HepG2 (cell line): ENCODE measurements around the gene CDC34. TPM values are rescaled to one million over a fixed set of nuclear protein-coding genes. Genes with fewer than 3 reads are reported as not detected.

Source experiments
- CBX5 ChIP-seq: sonication (generic); formaldehyde crosslinking; IDR thresholded peaks from 2 replicates; pipeline ENCODE4 v1.4.0; 2020; ENCODE audit warnings: missing genetic modification reagents, borderline replicate concordance
- DR1 ChIP-seq: sonication (generic); formaldehyde crosslinking; IDR thresholded peaks from 2 replicates; pipeline ENCODE4 v1.8.0; 2021; ENCODE audit warnings: mild to moderate bottlenecking, missing genetic modification reagents, inconsistent platforms
- ISX ChIP-seq: sonication (generic); formaldehyde crosslinking; conservative IDR thresholded peaks from 2 replicates; pipeline ENCODE4 v1.5.0; 2020; ENCODE audit warnings: missing genetic modification reagents
- MTA1 ChIP-seq: sonication (generic); formaldehyde crosslinking; IDR thresholded peaks from 2 replicates; pipeline ENCODE4 v1.4.0; 2020; ENCODE audit warnings: missing genetic modification reagents, mild to moderate bottlenecking, borderline replicate concordance
- MZF1 ChIP-seq: sonication (generic); formaldehyde crosslinking; IDR thresholded peaks from 2 replicates; pipeline ENCODE4 v1.8.1; 2023; ENCODE audit warnings: mild to moderate bottlenecking, missing genetic modification reagents, borderline replicate concordance
- NCOA5 ChIP-seq: sonication (generic); formaldehyde crosslinking; IDR thresholded peaks from 2 replicates; pipeline ENCODE4 v1.4.0; 2020; ENCODE audit warnings: missing genetic modification reagents
- PITX1 ChIP-seq: sonication (generic); formaldehyde crosslinking; IDR thresholded peaks from 2 replicates; pipeline ENCODE4 v1.5.1; 2020; ENCODE audit warnings: mild to moderate bottlenecking, missing genetic modification reagents
- SMAD3 ChIP-seq: sonication (generic); formaldehyde crosslinking; IDR thresholded peaks from 2 replicates; pipeline ENCODE4 v1.4.0; 2020; ENCODE audit warnings: missing genetic modification reagents
- SP140L ChIP-seq: sonication (generic); formaldehyde crosslinking; IDR thresholded peaks from 2 replicates; pipeline ENCODE4 v1.4.0; 2020; ENCODE audit warnings: missing genetic modification reagents, borderline replicate concordance
- SRSF4 ChIP-seq: fragments of 200-400 bp; formaldehyde crosslinking; IDR thresholded peaks from one replicate; pipeline ENCODE4 v1.6.1; 2018; ENCODE audit warnings: mild to moderate bottlenecking, low read depth, low read length, moderate library complexity; ENCODE audit not compliant: poor library complexity, severe bottlenecking
- TEAD2 ChIP-seq: sonication (generic); formaldehyde crosslinking; IDR thresholded peaks from 2 replicates; pipeline ENCODE4 v1.9.0; 2021; ENCODE audit warnings: missing genetic modification reagents
- WIZ ChIP-seq: sonication (generic); formaldehyde crosslinking; IDR thresholded peaks from 2 replicates; pipeline ENCODE4 v1.5.1; 2020; ENCODE audit warnings: mild to moderate bottlenecking, missing genetic modification reagents
- ZNF335 ChIP-seq: sonication (generic); formaldehyde crosslinking; IDR thresholded peaks from 2 replicates; pipeline ENCODE4 v1.4.0; 2020; ENCODE audit warnings: missing genetic modification reagents
- ZNF615 ChIP-seq: sonication (generic); formaldehyde crosslinking; IDR thresholded peaks from 2 replicates; pipeline ENCODE4 v1.5.0; 2020; ENCODE audit warnings: mild to moderate bottlenecking, missing genetic modification reagents, borderline replicate concordance
- ZNF761 ChIP-seq: sonication (generic); formaldehyde crosslinking; conservative IDR thresholded peaks from 2 replicates; pipeline ENCODE4 v1.4.0; 2020; ENCODE audit warnings: mild to moderate bottlenecking, missing genetic modification reagents
- ZNF768 ChIP-seq: sonication (generic); formaldehyde crosslinking; IDR thresholded peaks from 2 replicates; pipeline ENCODE4 v1.4.0; 2020; ENCODE audit warnings: missing genetic modification reagents
- ZNF879 ChIP-seq: sonication (generic); formaldehyde crosslinking; IDR thresholded peaks from 2 replicates; pipeline ENCODE4 v1.8.1; 2023; ENCODE audit warnings: missing genetic modification reagents
- ZNF891 ChIP-seq: sonication (generic); formaldehyde crosslinking; IDR thresholded peaks from 2 replicates; pipeline ENCODE4 v1.5.0; 2020; ENCODE audit warnings: mild to moderate bottlenecking, missing genetic modification reagents
- polyA plus RNA-seq, 8 experiments: library from polyadenylated mRNA; depleted of rRNA in 3 of 8; stranded (reverse) in 7 of 8; unstranded in 1 of 8; fragments of >200 nt; fragmentation: Illumina TruSeq in 4 of 8; extraction: Trizol in 4 of 8; gene quantifications; 2 replicates each; pipeline versions ENCODE4 v1.2.1 to v1.2.3, GENCODE V29; 2011 to 2016; ENCODE audit warnings: low read depth in 4 of 8, missing spikeins in 1 of 8, mixed read lengths in 1 of 8; ENCODE audit not compliant: insufficient read depth in 1 of 8
- total RNA-seq, 5 experiments: library from RNA; depleted of rRNA; stranded (reverse); fragments of >200 nt; fragmentation: Illumina TruSeq; extraction: Trizol; gene quantifications; 2 replicates each; pipeline ENCODE4 v1.2.3, GENCODE V29; 2016; ENCODE audit warnings: low read depth in 1 of 5
- TF ChIP-seq, protein P1 (sequence below): sonication (generic); formaldehyde crosslinking; IDR thresholded peaks from 2 replicates; pipeline ENCODE4 v1.8.0; 2022; ENCODE audit warnings: mild to moderate bottlenecking, missing genetic modification reagents, moderate library complexity
- TF ChIP-seq, protein P2 (sequence below): sonication (generic); formaldehyde crosslinking; IDR thresholded peaks from 2 replicates; pipeline ENCODE4 v1.4.0; 2020; ENCODE audit warnings: missing genetic modification reagents, mild to moderate bottlenecking, borderline replicate concordance

Gene CDC34
- total and polyA plus RNA-seq, 2 of the 13 experiments (the other 11 are each of a cell fraction or from before 2014, with no cell fraction given), result 138 to 150 TPM

DNA sequence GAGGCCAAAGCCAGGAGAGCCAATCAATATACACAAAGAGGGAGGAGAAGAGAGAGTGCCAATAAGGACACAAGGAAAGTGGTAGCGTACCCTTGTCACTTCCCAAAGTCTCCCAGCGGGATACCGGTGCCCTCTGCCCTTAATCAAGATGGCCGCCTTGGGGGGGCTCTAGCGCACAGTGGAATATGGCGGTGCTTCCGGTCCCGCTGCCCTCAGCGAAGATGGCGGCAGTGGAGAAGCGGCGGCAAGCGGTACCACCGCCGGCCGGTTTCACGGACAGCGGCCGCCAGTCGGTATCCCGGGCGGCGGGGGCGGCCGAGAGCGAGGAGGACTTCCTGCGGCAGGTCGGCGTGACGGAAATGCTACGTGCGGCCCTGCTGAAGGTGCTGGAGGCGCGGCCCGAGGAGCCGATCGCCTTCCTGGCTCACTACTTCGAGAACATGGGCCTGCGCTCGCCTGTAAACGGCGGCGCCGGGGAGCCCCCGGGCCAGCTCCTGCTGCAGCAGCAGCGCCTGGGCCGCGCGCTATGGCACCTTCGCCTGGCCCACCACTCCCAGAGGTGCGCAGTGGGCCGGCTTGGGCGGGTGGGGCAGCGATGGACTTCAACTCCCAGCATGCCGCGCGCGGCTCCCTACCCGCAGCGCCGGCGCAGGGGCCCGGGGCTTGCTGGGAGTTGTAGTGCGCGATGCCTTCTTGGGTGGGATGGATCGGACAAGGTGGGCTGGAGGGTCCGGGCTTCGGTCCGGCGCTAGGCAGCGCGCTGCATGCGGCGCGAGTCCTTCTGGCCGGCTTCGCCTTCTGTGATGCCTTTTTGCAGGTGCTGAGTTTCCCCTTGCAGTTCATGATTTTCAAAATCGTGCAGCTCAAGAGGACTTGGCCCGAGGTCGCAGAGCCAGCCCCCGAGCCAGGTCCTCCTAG, 24.0 kb upstream of the CDC34 start, which contains the start of gene TPGS1 (continued):
- TF ChIP-seq SRSF4, result no peak
- no peak for TF ChIP-seq ZNF879 (CRISPR knock-in tag)
- TF ChIP-seq, protein P1, sequence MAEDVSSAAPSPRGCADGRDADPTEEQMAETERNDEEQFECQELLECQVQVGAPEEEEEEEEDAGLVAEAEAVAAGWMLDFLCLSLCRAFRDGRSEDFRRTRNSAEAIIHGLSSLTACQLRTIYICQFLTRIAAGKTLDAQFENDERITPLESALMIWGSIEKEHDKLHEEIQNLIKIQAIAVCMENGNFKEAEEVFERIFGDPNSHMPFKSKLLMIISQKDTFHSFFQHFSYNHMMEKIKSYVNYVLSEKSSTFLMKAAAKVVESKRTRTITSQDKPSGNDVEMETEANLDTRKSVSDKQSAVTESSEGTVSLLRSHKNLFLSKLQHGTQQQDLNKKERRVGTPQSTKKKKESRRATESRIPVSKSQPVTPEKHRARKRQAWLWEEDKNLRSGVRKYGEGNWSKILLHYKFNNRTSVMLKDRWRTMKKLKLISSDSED, result no peak
- TF ChIP-seq WIZ (CRISPR knock-in tag), result no peak
- TF ChIP-seq DR1 (CRISPR knock-in tag), result peak; percentile 56
- TF ChIP-seq ISX (CRISPR knock-in tag), result no peak
- TF ChIP-seq TEAD2 (CRISPR knock-in tag), result no peak
- TF ChIP-seq PITX1 (CRISPR knock-in tag), result 0 out of 2 replicates have a peak, but pooled peaks have one; percentile 33
- no peak for TF ChIP-seq ZNF761
- peak; percentile 54; the same call in 1 of the 2 replicates for TF ChIP-seq ZNF768
- no peak for TF ChIP-seq MZF1 (CRISPR knock-in tag)
- TF ChIP-seq ZNF335, result no peak
- peak; percentile 85; the same call in 1 of the 2 replicates for TF ChIP-seq ZNF615
- no peak for TF ChIP-seq CBX5 (CRISPR knock-in tag)
- TF ChIP-seq SMAD3 (CRISPR knock-in tag), result no peak; the same call in 1 of the 2 replicates
- no peak for TF ChIP-seq NCOA5 (CRISPR knock-in tag)
- no peak for TF ChIP-seq MTA1 (CRISPR knock-in tag)
- TF ChIP-seq, protein P2, sequence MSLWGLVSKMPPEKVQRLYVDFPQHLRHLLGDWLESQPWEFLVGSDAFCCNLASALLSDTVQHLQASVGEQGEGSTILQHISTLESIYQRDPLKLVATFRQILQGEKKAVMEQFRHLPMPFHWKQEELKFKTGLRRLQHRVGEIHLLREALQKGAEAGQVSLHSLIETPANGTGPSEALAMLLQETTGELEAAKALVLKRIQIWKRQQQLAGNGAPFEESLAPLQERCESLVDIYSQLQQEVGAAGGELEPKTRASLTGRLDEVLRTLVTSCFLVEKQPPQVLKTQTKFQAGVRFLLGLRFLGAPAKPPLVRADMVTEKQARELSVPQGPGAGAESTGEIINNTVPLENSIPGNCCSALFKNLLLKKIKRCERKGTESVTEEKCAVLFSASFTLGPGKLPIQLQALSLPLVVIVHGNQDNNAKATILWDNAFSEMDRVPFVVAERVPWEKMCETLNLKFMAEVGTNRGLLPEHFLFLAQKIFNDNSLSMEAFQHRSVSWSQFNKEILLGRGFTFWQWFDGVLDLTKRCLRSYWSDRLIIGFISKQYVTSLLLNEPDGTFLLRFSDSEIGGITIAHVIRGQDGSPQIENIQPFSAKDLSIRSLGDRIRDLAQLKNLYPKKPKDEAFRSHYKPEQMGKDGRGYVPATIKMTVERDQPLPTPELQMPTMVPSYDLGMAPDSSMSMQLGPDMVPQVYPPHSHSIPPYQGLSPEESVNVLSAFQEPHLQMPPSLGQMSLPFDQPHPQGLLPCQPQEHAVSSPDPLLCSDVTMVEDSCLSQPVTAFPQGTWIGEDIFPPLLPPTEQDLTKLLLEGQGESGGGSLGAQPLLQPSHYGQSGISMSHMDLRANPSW, result no peak; the same call in 1 of the 2 replicates
- no peak; the same call in 1 of the 2 replicates for TF ChIP-seq SP140L (CRISPR knock-in tag)
- no peak for TF ChIP-seq ZNF891 (CRISPR knock-in tag)
